ENCODE results near the gene CXCL14.

DNA sequence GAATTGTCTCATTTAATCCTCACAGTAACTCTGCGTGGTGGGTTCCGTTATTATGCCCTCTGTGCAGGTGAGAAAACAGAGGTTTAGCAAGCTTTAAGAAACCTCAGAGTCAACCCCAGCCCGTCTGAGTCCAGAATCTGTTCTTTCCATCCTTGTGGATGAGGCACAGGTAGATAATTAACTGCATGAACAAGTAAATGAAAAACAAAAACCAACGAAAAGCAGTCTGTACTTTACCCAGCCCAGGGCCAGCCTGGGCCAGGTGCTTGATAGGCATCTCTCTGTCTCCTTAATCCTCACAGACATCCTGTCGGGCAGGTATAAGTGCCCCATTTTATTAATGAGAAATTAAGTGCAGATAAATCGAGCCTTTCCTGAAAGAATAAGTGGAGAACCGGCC is 25.3 kb upstream of the CXCL14 start:
- TF ChIP-seq, protein P1, sequence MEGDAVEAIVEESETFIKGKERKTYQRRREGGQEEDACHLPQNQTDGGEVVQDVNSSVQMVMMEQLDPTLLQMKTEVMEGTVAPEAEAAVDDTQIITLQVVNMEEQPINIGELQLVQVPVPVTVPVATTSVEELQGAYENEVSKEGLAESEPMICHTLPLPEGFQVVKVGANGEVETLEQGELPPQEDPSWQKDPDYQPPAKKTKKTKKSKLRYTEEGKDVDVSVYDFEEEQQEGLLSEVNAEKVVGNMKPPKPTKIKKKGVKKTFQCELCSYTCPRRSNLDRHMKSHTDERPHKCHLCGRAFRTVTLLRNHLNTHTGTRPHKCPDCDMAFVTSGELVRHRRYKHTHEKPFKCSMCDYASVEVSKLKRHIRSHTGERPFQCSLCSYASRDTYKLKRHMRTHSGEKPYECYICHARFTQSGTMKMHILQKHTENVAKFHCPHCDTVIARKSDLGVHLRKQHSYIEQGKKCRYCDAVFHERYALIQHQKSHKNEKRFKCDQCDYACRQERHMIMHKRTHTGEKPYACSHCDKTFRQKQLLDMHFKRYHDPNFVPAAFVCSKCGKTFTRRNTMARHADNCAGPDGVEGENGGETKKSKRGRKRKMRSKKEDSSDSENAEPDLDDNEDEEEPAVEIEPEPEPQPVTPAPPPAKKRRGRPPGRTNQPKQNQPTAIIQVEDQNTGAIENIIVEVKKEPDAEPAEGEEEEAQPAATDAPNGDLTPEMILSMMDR (IDR thresholded peaks at IDR 0.05), result no peak
- TF ChIP-seq POLR2A (IDR thresholded peaks at IDR 0.05), result no peak

All from adrenal gland (tissue), 5 donors.